ENCODE measurements around the gene CHORDC1.
"Not testable (repeated sequence)": the region's sequence is repeated elsewhere in the genome, so short reads cannot be mapped to it uniquely, and the experiment has no call there.

The CHORDC1 gene

GRCh38 chr11:90216611-90217010 lies 6.2 kb downstream of the CHORDC1 start:
- DNase-seq (ENCODE audit: low read depth, low spot score) = no peak

GRCh38 chr11:90213322-90213721 lies 9.5 kb downstream of the CHORDC1 start:
- DNase-seq (ENCODE audit: low read depth, low spot score) = no peak

GRCh38 chr11:90208857-90209256 lies 14.0 kb downstream of the CHORDC1 start:
- no peak for DNase-seq (ENCODE audit: low read depth, low spot score)

GRCh38 chr11:90207992-90208391 lies 14.9 kb downstream of the CHORDC1 start:
- DNase-seq (ENCODE audit: low read depth, low spot score) = not testable (repeated sequence)

GRCh38 chr11:90204832-90205646 lies 17.8 kb downstream of the CHORDC1 start:
- DNase-seq (ENCODE audit: low read depth, low spot score) = no peak

GRCh38 chr11:90204407-90204806 lies 18.4 kb downstream of the CHORDC1 start:
- no peak for DNase-seq (ENCODE audit: low read depth, low spot score)

- no peak for DNase-seq (ENCODE audit: low read depth, low spot score)
These were observed 20.5 kb downstream of the CHORDC1 start for GRCh38 chr11:90202342-90202741.

- no peak for DNase-seq (ENCODE audit: low read depth, low spot score)
These were observed 25.5 kb downstream of the CHORDC1 start for GRCh38 chr11:90197377-90197776.

GRCh38 chr11:90192869-90193582 lies 29.8 kb downstream of the CHORDC1 start:
- no peak for DNase-seq (ENCODE audit: low read depth, low spot score)

- no peak for DNase-seq (ENCODE audit: low read depth, low spot score)
These were observed 33.8 kb downstream of the CHORDC1 start for GRCh38 chr11:90189011-90189410.

GRCh38 chr11:90187839-90188238 lies 35.0 kb downstream of the CHORDC1 start:
- no peak for DNase-seq (ENCODE audit: low read depth, low spot score)

- no peak for DNase-seq (ENCODE audit: low read depth, low spot score)
These were observed 42.9 kb downstream of the CHORDC1 start for GRCh38 chr11:90179923-90180322.

GRCh38 chr11:90178751-90179150 lies 44.1 kb downstream of the CHORDC1 start:
- no peak for DNase-seq (ENCODE audit: low read depth, low spot score)

- DNase-seq (ENCODE audit: low read depth, low spot score) = no peak
These were observed 46.8 kb downstream of the CHORDC1 start for GRCh38 chr11:90176069-90176468.

GRCh38 chr11:90171359-90171758 lies 51.5 kb downstream of the CHORDC1 start:
- no peak for DNase-seq (ENCODE audit: low read depth, low spot score)

- no peak for DNase-seq (ENCODE audit: low read depth, low spot score)
These were observed 54.3 kb downstream of the CHORDC1 start for GRCh38 chr11:90168571-90168970.

GRCh38 chr11:90167704-90168103 lies 55.1 kb downstream of the CHORDC1 start:
- not testable (repeated sequence) for DNase-seq (ENCODE audit: low read depth, low spot score)

GRCh38 chr11:90166982-90167573 lies 55.8 kb downstream of the CHORDC1 start:
- not testable (repeated sequence) for DNase-seq (ENCODE audit: low read depth, low spot score)

All from smooth muscle cell of the brain vasculature (primary cell).